HK-2 (cell line): ENCODE measurements around the gene ALS2CL.

ENCODE experiments used
- DNase-seq: peaks from one replicate; pipeline ENCODE4 v3.0.0-alpha.2; 2018; ENCODE audit not compliant: unreplicated experiment

ALS2CL gene

GRCh38 chr3:46703013-46703520 is 9.6 kb upstream of the ALS2CL start:
- no peak for DNase-seq

- DNase-seq: no peak
Measured at GRCh38 chr3:46702246-46703012, 8.9 kb upstream of the ALS2CL start.

GRCh38 chr3:46701181-46701939 is 7.9 kb upstream of the ALS2CL start, which contains the start of gene TMIE:
TMIE (plus strand) TSS chr3:46701392; CDS start chr3:46701488, 96 bp downstream.
- DNase-seq: no peak

GRCh38 chr3:46700772-46701171 is 7.3 kb upstream of the ALS2CL start:
- peak; percentile 31 for DNase-seq

GRCh38 chr3:46699676-46700523 is 6.4 kb upstream of the ALS2CL start:
- no peak for DNase-seq

- no peak for DNase-seq
Measured at GRCh38 chr3:46695962-46696894, 2.7 kb upstream of the ALS2CL start.

GRCh38 chr3:46695177-46695961 is 1.9 kb upstream of the ALS2CL start:
- DNase-seq: peak; percentile 17

- no peak for DNase-seq
Measured at GRCh38 chr3:46694520-46694919, 1.0 kb upstream of the ALS2CL start.

- peak; percentile 38 for DNase-seq
Measured at GRCh38 chr3:46693892-46694226, 380 bp upstream of the ALS2CL start.

GRCh38 chr3:46692566-46692990 is 901 bp downstream of the ALS2CL start:
- DNase-seq: peak; percentile 76

- no peak for DNase-seq
Measured at GRCh38 chr3:46690798-46691197, 2.7 kb downstream of the ALS2CL start.

GRCh38 chr3:46685446-46685845 is 8.0 kb downstream of the ALS2CL start:
- no peak for DNase-seq

- DNase-seq: no peak
Measured at GRCh38 chr3:46684891-46685290, 8.6 kb downstream of the ALS2CL start.

- DNase-seq: no peak
Measured at GRCh38 chr3:46682974-46683373, 10.5 kb downstream of the ALS2CL start.

GRCh38 chr3:46681856-46682540 is 11.5 kb downstream of the ALS2CL start:
- no peak for DNase-seq

GRCh38 chr3:46681387-46681786 is 12.1 kb downstream of the ALS2CL start:
- no peak for DNase-seq

- DNase-seq: no peak
Measured at GRCh38 chr3:46680298-46680826, 13.1 kb downstream of the ALS2CL start.

- DNase-seq: no peak
Measured at GRCh38 chr3:46679681-46680080, 13.8 kb downstream of the ALS2CL start.

- no peak for DNase-seq
Measured at GRCh38 chr3:46678280-46678679, 15.2 kb downstream of the ALS2CL start.
